A549 (cell line): Measurements from ENCODE around the gene MED12L.

Experiments used
- EHMT2 ChIP-seq: fragments of 200-600 bp; sonication (generic); IDR thresholded peaks from 2 replicates; pipeline ENCODE4 v1.6.1; 2016; ENCODE audit warnings: antibody characterized with exemption, low read depth, mild to moderate bottlenecking, moderate library complexity
- GATA3 ChIP-seq: IDR thresholded peaks from 2 replicates; pipeline ENCODE4 v1.6.1; 2012; ENCODE audit warnings: borderline replicate concordance
- HOXA7 ChIP-seq: fragments of 250-450 bp; sonication (Bioruptor Pico); IDR thresholded peaks from 2 replicates; pipeline ENCODE4 v1.5.0; 2020; ENCODE audit warnings: mild to moderate bottlenecking, moderate library complexity
- NPAS2 ChIP-seq: fragments of 250-450 bp; sonication (Bioruptor Pico); IDR thresholded peaks from 2 replicates; pipeline ENCODE4 v1.8.0; 2022; ENCODE audit warnings: mild to moderate bottlenecking, moderate library complexity, borderline replicate concordance
- SMC3 ChIP-seq: fragments of >200 bp; sonication (Bioruptor Twin); formaldehyde crosslinking; IDR thresholded peaks from 3 replicates; pipeline ENCODE4 v1.6.1; 2018; ENCODE audit warnings: inconsistent platforms
- TF ChIP-seq, protein P1 (sequence below): IDR thresholded peaks from 2 replicates; pipeline ENCODE4 v1.6.1; 2012; ENCODE audit warnings: low read depth, borderline replicate concordance
- TF ChIP-seq, protein P2 (sequence below): fragments of >200 bp; sonication (Bioruptor Twin); formaldehyde crosslinking; IDR thresholded peaks from 3 replicates; pipeline ENCODE4 v1.5.1; 2016
- TF ChIP-seq, protein P3 (sequence below): fragments of 200-600 bp; sonication (generic); IDR thresholded peaks from 2 replicates; pipeline ENCODE4 v1.6.1; 2016; ENCODE audit warnings: antibody characterized with exemption, mild to moderate bottlenecking, moderate library complexity

DNA sequence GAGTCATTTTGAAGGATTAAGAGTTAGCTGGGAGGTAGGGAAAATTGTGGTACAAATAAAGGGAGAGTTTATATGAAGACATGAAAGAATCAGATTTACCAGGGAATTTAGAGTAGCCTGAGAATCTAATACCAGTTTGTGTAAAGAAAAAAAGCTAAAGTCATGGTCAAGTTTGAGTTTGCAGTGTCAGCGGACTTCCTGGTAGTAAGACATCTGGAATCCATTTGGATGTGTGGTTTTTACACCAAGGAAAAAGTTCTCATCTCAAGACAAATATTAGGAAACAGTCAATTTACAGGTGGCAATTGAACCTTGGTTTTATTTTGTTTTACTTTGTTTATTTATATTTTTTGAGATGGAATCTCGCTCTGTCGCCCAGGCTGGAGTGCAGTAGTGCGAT lies 300.6 kb downstream of the MED12L start:
- TF ChIP-seq HOXA7 (CRISPR knock-in tag): no peak
- TF ChIP-seq, protein P1, sequence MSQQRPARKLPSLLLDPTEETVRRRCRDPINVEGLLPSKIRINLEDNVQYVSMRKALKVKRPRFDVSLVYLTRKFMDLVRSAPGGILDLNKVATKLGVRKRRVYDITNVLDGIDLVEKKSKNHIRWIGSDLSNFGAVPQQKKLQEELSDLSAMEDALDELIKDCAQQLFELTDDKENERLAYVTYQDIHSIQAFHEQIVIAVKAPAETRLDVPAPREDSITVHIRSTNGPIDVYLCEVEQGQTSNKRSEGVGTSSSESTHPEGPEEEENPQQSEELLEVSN: no peak
- TF ChIP-seq, protein P2, sequence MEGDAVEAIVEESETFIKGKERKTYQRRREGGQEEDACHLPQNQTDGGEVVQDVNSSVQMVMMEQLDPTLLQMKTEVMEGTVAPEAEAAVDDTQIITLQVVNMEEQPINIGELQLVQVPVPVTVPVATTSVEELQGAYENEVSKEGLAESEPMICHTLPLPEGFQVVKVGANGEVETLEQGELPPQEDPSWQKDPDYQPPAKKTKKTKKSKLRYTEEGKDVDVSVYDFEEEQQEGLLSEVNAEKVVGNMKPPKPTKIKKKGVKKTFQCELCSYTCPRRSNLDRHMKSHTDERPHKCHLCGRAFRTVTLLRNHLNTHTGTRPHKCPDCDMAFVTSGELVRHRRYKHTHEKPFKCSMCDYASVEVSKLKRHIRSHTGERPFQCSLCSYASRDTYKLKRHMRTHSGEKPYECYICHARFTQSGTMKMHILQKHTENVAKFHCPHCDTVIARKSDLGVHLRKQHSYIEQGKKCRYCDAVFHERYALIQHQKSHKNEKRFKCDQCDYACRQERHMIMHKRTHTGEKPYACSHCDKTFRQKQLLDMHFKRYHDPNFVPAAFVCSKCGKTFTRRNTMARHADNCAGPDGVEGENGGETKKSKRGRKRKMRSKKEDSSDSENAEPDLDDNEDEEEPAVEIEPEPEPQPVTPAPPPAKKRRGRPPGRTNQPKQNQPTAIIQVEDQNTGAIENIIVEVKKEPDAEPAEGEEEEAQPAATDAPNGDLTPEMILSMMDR: no peak
- no peak for TF ChIP-seq GATA3
- no peak for TF ChIP-seq SMC3
- TF ChIP-seq, protein P3, sequence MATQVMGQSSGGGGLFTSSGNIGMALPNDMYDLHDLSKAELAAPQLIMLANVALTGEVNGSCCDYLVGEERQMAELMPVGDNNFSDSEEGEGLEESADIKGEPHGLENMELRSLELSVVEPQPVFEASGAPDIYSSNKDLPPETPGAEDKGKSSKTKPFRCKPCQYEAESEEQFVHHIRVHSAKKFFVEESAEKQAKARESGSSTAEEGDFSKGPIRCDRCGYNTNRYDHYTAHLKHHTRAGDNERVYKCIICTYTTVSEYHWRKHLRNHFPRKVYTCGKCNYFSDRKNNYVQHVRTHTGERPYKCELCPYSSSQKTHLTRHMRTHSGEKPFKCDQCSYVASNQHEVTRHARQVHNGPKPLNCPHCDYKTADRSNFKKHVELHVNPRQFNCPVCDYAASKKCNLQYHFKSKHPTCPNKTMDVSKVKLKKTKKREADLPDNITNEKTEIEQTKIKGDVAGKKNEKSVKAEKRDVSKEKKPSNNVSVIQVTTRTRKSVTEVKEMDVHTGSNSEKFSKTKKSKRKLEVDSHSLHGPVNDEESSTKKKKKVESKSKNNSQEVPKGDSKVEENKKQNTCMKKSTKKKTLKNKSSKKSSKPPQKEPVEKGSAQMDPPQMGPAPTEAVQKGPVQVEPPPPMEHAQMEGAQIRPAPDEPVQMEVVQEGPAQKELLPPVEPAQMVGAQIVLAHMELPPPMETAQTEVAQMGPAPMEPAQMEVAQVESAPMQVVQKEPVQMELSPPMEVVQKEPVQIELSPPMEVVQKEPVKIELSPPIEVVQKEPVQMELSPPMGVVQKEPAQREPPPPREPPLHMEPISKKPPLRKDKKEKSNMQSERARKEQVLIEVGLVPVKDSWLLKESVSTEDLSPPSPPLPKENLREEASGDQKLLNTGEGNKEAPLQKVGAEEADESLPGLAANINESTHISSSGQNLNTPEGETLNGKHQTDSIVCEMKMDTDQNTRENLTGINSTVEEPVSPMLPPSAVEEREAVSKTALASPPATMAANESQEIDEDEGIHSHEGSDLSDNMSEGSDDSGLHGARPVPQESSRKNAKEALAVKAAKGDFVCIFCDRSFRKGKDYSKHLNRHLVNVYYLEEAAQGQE: no peak
- no peak for TF ChIP-seq NPAS2
- TF ChIP-seq EHMT2: no peak
